HEK293 (cell line): ENCODE results near the gene ZNF608.

Source experiments
- BCL11B ChIP-seq: fragments of 450-650 bp; formaldehyde crosslinking; IDR thresholded peaks from 2 replicates; pipeline ENCODE4 v1.5.1; 2016; ENCODE audit warnings: low read depth, missing biosample characterization, missing genetic modification characterization
- ELK4 ChIP-seq: IDR thresholded peaks from 2 replicates; pipeline ENCODE4 v1.6.1; 2011; ENCODE audit warnings: mild to moderate bottlenecking, low read depth, low read length, borderline replicate concordance
- GLI2 ChIP-seq: fragments of 450-650 bp; formaldehyde crosslinking; IDR thresholded peaks from 2 replicates; pipeline ENCODE4; 2017; ENCODE audit warnings: missing biosample characterization, missing genetic modification characterization, low read depth, borderline replicate concordance
- GLIS1 ChIP-seq: fragments of 450-650 bp; formaldehyde crosslinking; IDR thresholded peaks from 2 replicates; pipeline ENCODE4 v1.5.1; 2016; ENCODE audit warnings: missing biosample characterization, missing genetic modification characterization
- KLF10 ChIP-seq: fragments of 450-650 bp; IDR thresholded peaks from 2 replicates; pipeline ENCODE4 v1.5.1; 2018; ENCODE audit warnings: missing biosample characterization, mild to moderate bottlenecking, missing genetic modification characterization
- KLF16 ChIP-seq: fragments of 450-650 bp; formaldehyde crosslinking; IDR thresholded peaks from 2 replicates; pipeline ENCODE4 v1.5.1; 2017; ENCODE audit warnings: missing biosample characterization, missing genetic modification characterization
- KLF9 ChIP-seq: fragments of 450-650 bp; formaldehyde crosslinking; IDR thresholded peaks from 2 replicates; pipeline ENCODE4 v1.5.1; 2016; ENCODE audit warnings: missing biosample characterization, missing genetic modification characterization, low read depth
- OSR2 ChIP-seq: fragments of 450-650 bp; formaldehyde crosslinking; IDR thresholded peaks from 2 replicates; pipeline ENCODE4 v1.5.1; 2016; ENCODE audit warnings: missing biosample characterization, missing genetic modification characterization
- PATZ1 ChIP-seq: fragments of 450-650 bp; formaldehyde crosslinking; IDR thresholded peaks from 2 replicates; pipeline ENCODE4 v1.5.1; 2016; ENCODE audit warnings: missing biosample characterization, missing genetic modification characterization
- PRDM2 ChIP-seq: fragments of 450-650 bp; formaldehyde crosslinking; IDR thresholded peaks from 2 replicates; pipeline ENCODE4 v1.5.1; 2016; ENCODE audit warnings: missing biosample characterization, missing genetic modification characterization, borderline replicate concordance
- SALL2 ChIP-seq: fragments of 450-650 bp; formaldehyde crosslinking; IDR thresholded peaks from 2 replicates; pipeline ENCODE4 v1.5.0; 2017; ENCODE audit warnings: missing biosample characterization, mild to moderate bottlenecking, missing genetic modification characterization, borderline replicate concordance
- SP7 ChIP-seq: fragments of 450-650 bp; formaldehyde crosslinking; IDR thresholded peaks from 2 replicates; pipeline ENCODE4 v1.5.1; 2016; ENCODE audit warnings: missing biosample characterization, missing genetic modification characterization
- ZBTB44 ChIP-seq: fragments of 450-650 bp; IDR thresholded peaks from 2 replicates; pipeline ENCODE4 v1.5.1; 2018; ENCODE audit warnings: missing biosample characterization, mild to moderate bottlenecking, missing genetic modification characterization
- ZFHX2 ChIP-seq: fragments of 450-650 bp; formaldehyde crosslinking; conservative IDR thresholded peaks from 2 replicates; pipeline ENCODE4 v1.5.1; 2016; ENCODE audit warnings: missing biosample characterization, missing genetic modification characterization
- ZFP3 ChIP-seq: fragments of 450-650 bp; formaldehyde crosslinking; IDR thresholded peaks from 2 replicates; pipeline ENCODE4 v1.5.1; 2016; ENCODE audit warnings: low read depth, missing biosample characterization, missing genetic modification characterization
- ZFP69B ChIP-seq: fragments of 450-650 bp; formaldehyde crosslinking; IDR thresholded peaks from 2 replicates; pipeline ENCODE4 v1.5.1; 2016; ENCODE audit warnings: missing biosample characterization, missing genetic modification characterization
- ZNF138 ChIP-seq: fragments of 450-650 bp; formaldehyde crosslinking; IDR thresholded peaks from 2 replicates; pipeline ENCODE4 v1.5.1; 2016; ENCODE audit warnings: missing biosample characterization, missing genetic modification characterization, borderline replicate concordance
- ZNF155 ChIP-seq: fragments of 450-650 bp; formaldehyde crosslinking; IDR thresholded peaks from 2 replicates; pipeline ENCODE4 v1.5.1; 2016; ENCODE audit warnings: missing biosample characterization, missing genetic modification characterization
- ZNF23 ChIP-seq: fragments of 450-650 bp; formaldehyde crosslinking; IDR thresholded peaks from 2 replicates; pipeline ENCODE4 v1.5.1; 2016; ENCODE audit warnings: missing biosample characterization, missing genetic modification characterization, borderline replicate concordance
- ZNF311 ChIP-seq: fragments of 450-650 bp; formaldehyde crosslinking; IDR thresholded peaks from 2 replicates; pipeline ENCODE4 v1.5.1; 2017; ENCODE audit warnings: missing biosample characterization, missing genetic modification characterization, borderline replicate concordance
- ZNF366 ChIP-seq: fragments of 450-650 bp; formaldehyde crosslinking; conservative IDR thresholded peaks from 2 replicates; pipeline ENCODE4 v1.5.1; 2016; ENCODE audit warnings: missing biosample characterization, missing genetic modification characterization
- ZNF404 ChIP-seq: fragments of 450-650 bp; formaldehyde crosslinking; IDR thresholded peaks from 2 replicates; pipeline ENCODE4 v1.5.1; 2017; ENCODE audit warnings: missing biosample characterization, missing genetic modification characterization
- ZNF449 ChIP-seq: fragments of 450-650 bp; formaldehyde crosslinking; IDR thresholded peaks from 2 replicates; pipeline ENCODE4 v1.5.1; 2017; ENCODE audit warnings: missing biosample characterization, mild to moderate bottlenecking, missing genetic modification characterization, moderate library complexity
- ZNF548 ChIP-seq: fragments of 450-650 bp; formaldehyde crosslinking; IDR thresholded peaks from 2 replicates; pipeline ENCODE4 v1.5.1; 2016; ENCODE audit warnings: missing biosample characterization, missing genetic modification characterization
- ZNF558 ChIP-seq: fragments of 450-650 bp; formaldehyde crosslinking; IDR thresholded peaks from 2 replicates; pipeline ENCODE4 v1.5.1; 2016; ENCODE audit warnings: missing biosample characterization, missing genetic modification characterization
- ZNF585B ChIP-seq: fragments of 450-650 bp; formaldehyde crosslinking; IDR thresholded peaks from 2 replicates; pipeline ENCODE4 v1.5.1; 2016; ENCODE audit warnings: missing biosample characterization, missing genetic modification characterization
- ZNF610 ChIP-seq: fragments of 450-650 bp; formaldehyde crosslinking; IDR thresholded peaks from 2 replicates; pipeline ENCODE4 v1.5.1; 2016; ENCODE audit warnings: missing biosample characterization, missing genetic modification characterization, borderline replicate concordance
- ZNF830 ChIP-seq: fragments of 450-650 bp; IDR thresholded peaks from 2 replicates; pipeline ENCODE4 v1.5.0; 2018; ENCODE audit warnings: missing biosample characterization, missing genetic modification characterization, low read depth, mild to moderate bottlenecking, moderate library complexity
- ZSCAN30 ChIP-seq: fragments of 450-650 bp; IDR thresholded peaks from 2 replicates; pipeline ENCODE4 v1.5.1; 2018; ENCODE audit warnings: missing biosample characterization, mild to moderate bottlenecking, missing genetic modification characterization, moderate library complexity

The ZNF608 gene

GRCh38 chr5:124743602-124744169 lies 2.8 kb downstream of the ZNF608 start (continued):
- TF ChIP-seq KLF16 (tag by site-specific recombination) (no peak), KLF10 (peak; percentile 67), SALL2 (tag by site-specific recombination) (no peak), ZBTB44 (peak; percentile 4; the same call in 1 of the 2 replicates), ZFP3 (tag by site-specific recombination) (no peak), OSR2 (tag by site-specific recombination) (peak; percentile 90), SP7 (tag by site-specific recombination) (no peak), ELK4 (no peak), PRDM2 (no peak), GLI2 (tag by site-specific recombination) (no peak), ZSCAN30 (tag by site-specific recombination) (no peak; the same call in 1 of the 2 replicates), GLIS1 (no peak), ZNF23 (tag by site-specific recombination) (no peak), ZNF585B (no peak), BCL11B (tag by site-specific recombination) (no peak), ZNF311 (no peak), KLF9 (peak; percentile 92), ZNF138 (no peak), PATZ1 (tag by site-specific recombination) (no peak), ZNF449 (no peak), ZNF155 (no peak), ZFHX2 (tag by site-specific recombination) (peak; percentile 92), ZNF558 (tag by site-specific recombination) (no peak), ZNF548 (tag by site-specific recombination) (no peak), ZNF830 (tag by site-specific recombination) (no peak), ZFP69B (tag by site-specific recombination) (no peak), ZNF404 (no peak), ZNF366 (tag by site-specific recombination) (no peak), ZNF610 (tag by site-specific recombination) (no peak)
